BJ (cell line): ENCODE results near the gene ETV6. TPM values are rescaled to one million over a fixed set of nuclear protein-coding genes. Genes with fewer than 3 reads are reported as not detected.
"Not testable (repeated sequence)": the region's sequence is repeated elsewhere in the genome, so short reads cannot be mapped to it uniquely, and the experiment has no call there.

ENCODE experiments used
- CTCF ChIA-PET: fragments of 350-600 bp; formaldehyde crosslinking; extraction: SDS; loops from one replicate; lab custom pipeline; 2021; ENCODE audit warnings: antibody characterized with exemption, inconsistent platforms; lab: Yijun Ruan, JAX
- POLR2A ChIA-PET: fragments of 300-600 bp; sonication (Branson Sonifier 250); formaldehyde crosslinking; extraction: SDS; loops from one replicate; lab custom pipeline; 2021; ENCODE audit warnings: antibody characterized with exemption; lab: Charles Lee
- DNase-seq: peaks from one replicate; pipeline ENCODE4 v3.0.0-alpha.2; 2011; ENCODE audit warnings: low read depth
- H3K27me3 ChIP-seq: 2 replicates; pipeline ENCODE4 v1.6.0; 2011; ENCODE audit warnings: low read length; ENCODE audit not compliant: control insufficient read depth, insufficient read depth
- H3K36me3 ChIP-seq: 2 replicates; pipeline ENCODE4 v1.5.1; 2011; ENCODE audit warnings: low read length; ENCODE audit not compliant: control insufficient read depth, insufficient read depth
- H3K4me3 ChIP-seq: 2 replicates; pipeline ENCODE4 v1.5.1; 2011; ENCODE audit warnings: low read depth, mild to moderate bottlenecking, control low read depth, low read length
- CTCF ChIP-seq: IDR thresholded peaks from 2 replicates; pipeline ENCODE4 v1.5.1; 2011; ENCODE audit warnings: low read depth, mild to moderate bottlenecking, control low read depth, inconsistent platforms, low read length, moderate library complexity; ENCODE audit not compliant: insufficient read depth
- polyA plus RNA-seq: library from polyadenylated mRNA; depleted of rRNA; stranded (reverse); fragments of >200 nt; gene quantifications from 2 replicates; pipeline ENCODE4 v1.2.3, GENCODE V29; 2011

ETV6 gene
- polyA plus RNA-seq, 1 experiment, result 10.7 TPM

GRCh38 chr12:11904124-11904523 is 254.7 kb downstream of the ETV6 start:
- no peak overlapping the region for H3K4me3 ChIP-seq
- TF ChIP-seq CTCF, result no peak
- CTCF ChIA-PET, result no interaction called here
- H3K36me3 ChIP-seq, result no peaks in the 10 kb centered on the region
- no peak for DNase-seq
- no peaks in the 10 kb centered on the region for H3K27me3 ChIP-seq
- POLR2A ChIA-PET, result no interaction called here

GRCh38 chr12:11905534-11905933 is 256.1 kb downstream of the ETV6 start:
- CTCF ChIA-PET, result no interaction called here
- POLR2A ChIA-PET, result no interaction called here
- TF ChIP-seq CTCF, result no peak
- no peak overlapping the region for H3K4me3 ChIP-seq
- no peaks in the 10 kb centered on the region for H3K27me3 ChIP-seq
- DNase-seq, result no peak
- no peaks in the 10 kb centered on the region for H3K36me3 ChIP-seq

GRCh38 chr12:11906286-11906935 is 256.9 kb downstream of the ETV6 start:
- no peaks in the 10 kb centered on the region for H3K27me3 ChIP-seq
- no peak overlapping the region for H3K4me3 ChIP-seq
- TF ChIP-seq CTCF, result no peak
- H3K36me3 ChIP-seq, result no peaks in the 10 kb centered on the region
- ChIA-PET POLR2A (no interaction called here), CTCF (interaction anchor here (1.2 kb wide), 1 partner anchor 9 kb away, joined by 3 read pairs; no protein-coding TSS in a partner anchor)
- DNase-seq, result peak; percentile 62

- TF ChIP-seq CTCF, result no peak
- Histone ChIP-seq H3K4me3 (no peak overlapping the region), H3K27me3 (no peaks in the 10 kb centered on the region), H3K36me3 (no peaks in the 10 kb centered on the region)
- POLR2A ChIA-PET, result no interaction called here
- CTCF ChIA-PET, result interaction anchor here (1.2 kb wide), 1 partner anchor 10 kb away, joined by 3 read pairs; no protein-coding TSS in a partner anchor
- no peak for DNase-seq
Measured at GRCh38 chr12:11907625-11908024, 258.2 kb downstream of the ETV6 start.

- H3K36me3 ChIP-seq, DNase-seq, H3K27me3 ChIP-seq, H3K4me3 ChIP-seq, POLR2A ChIA-PET: not testable (repeated sequence)
- CTCF ChIA-PET, result interaction anchor here (1.2 kb wide), 1 partner anchor 11 kb away, joined by 3 read pairs; no protein-coding TSS in a partner anchor
Measured at GRCh38 chr12:11909406-11909805, 259.9 kb downstream of the ETV6 start.

- ChIA-PET CTCF (no interaction called here), POLR2A (no interaction called here)
- H3K36me3 ChIP-seq, result no peaks in the 10 kb centered on the region
- DNase-seq, result no peak
- H3K4me3 ChIP-seq, result no peak overlapping the region
- TF ChIP-seq CTCF, result no peak
- 0 out of 2 replicates have a peak, but pooled peaks cover 3% of the 10 kb centered on the region for H3K27me3 ChIP-seq
Measured at GRCh38 chr12:11916113-11916512, 266.6 kb downstream of the ETV6 start.
